Medulla oblongata (tissue), 1 donor: ENCODE measurements around the gene SELENOI.

ENCODE experiments used
- DNase-seq: peaks from one replicate; pipeline ENCODE4 v3.0.0-alpha.2; 2015; ENCODE audit errors: extremely low spot score

The SELENOI gene

DNA sequence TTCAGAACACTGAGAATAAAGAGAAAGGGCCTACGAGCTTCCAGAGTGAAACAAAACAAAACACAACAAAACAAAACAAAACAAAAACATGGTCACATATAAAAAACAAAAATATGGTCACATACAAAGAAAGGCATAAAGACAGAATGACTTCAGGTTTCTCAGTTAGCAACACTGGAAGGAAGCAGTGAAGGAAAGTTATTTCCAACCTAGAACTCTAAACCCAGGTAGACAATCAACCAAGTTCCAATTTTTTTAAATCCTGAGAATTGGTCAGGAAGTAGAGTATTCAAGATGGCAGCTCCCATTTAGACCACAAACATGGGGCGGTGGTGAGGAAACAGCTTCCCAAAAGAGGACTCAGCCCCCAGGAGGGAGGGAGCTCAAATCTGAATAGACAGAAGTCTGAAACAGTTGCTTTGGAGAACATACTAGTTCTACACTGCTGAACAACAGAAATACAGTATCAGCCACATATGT is 64.9 kb downstream of the SELENOI start:
- DNase-seq = no peak

DNA sequence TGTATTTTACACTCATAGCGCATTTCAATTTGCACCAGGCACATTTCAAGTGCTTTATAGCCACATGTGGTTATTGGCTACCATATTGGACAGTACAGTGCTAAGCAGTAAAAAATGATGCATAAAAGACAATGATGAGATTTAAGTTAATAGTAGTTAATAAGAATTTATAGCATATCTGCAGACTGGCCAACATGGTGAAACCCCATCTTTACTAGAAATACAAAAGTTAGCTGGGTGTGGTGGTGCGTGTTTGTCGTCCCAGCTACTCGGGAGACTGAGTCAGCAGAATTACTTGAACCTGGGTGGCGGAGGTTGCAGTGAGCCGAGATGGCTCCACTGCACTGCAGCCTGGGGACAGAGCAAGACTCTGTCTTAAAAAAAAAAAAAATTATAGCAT is 65.5 kb downstream of the SELENOI start:
- no peak for DNase-seq

DNA sequence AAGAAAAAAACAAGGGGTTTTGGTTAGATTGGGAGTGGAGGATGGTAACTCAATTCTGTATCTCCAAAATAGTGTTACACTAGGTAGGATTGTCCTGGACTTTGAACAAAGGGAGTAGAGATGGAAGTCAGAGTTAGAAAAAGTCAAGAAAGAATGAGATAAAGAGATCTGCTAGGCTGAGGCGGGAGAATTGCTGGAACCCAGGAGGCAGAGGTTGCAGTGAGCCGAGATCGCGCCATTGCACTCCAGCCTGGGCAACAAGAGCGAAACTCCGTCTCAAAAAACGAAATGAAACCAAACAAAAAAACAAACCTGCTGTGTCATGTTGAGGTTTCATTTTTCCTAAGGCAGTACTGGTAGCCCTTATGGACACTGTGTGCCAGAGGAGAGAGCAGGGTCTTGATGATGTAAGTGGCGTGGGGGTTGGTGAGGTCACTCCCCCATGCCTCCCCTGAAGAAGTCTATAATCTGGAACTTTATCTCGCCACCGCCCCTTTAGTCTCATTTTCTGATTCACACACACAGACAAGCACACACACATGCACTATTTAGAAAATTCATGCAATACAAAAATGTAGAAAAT is 66.2 kb downstream of the SELENOI start:
- DNase-seq = no peak

DNA sequence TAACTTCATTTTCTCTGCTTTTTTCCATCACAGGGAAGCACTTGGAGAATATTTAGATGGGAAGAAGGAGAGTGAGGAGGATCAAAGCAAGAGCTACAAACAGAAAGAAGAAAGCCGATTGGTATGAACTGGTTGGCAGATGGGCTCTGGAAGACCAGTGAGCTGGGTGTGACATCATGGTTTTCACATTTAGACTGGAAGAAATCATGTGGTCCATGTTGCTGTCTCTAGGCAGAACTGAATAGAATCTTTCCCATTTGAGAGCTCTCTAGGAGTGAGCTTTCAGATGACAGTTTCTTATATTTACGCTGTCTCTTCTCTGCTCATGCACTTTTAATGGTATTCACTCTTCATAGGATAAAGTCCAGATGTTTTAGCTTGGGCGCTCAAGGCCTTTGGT is 68.4 kb downstream of the SELENOI start:
- peak; percentile 18 for DNase-seq

DNA sequence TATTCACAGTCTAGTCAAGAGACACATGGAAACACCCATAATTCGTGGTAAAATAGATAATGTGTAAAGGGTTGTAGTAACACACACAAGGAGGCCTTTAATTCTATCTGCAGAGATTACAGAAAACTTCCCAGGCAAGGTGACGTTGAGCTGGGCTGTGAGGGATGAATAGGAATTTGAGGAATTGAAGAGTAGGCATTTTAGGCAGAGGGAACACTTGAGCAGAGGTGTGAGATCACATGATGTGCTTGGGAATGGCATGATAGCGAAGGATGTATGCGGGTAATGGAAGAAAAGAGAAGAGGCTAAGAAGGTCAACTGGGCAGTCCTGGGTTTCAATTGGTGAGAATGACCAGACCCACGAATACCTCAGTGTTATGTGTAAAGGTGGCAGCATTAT is 76.0 kb downstream of the SELENOI start:
- no peak for DNase-seq

DNA sequence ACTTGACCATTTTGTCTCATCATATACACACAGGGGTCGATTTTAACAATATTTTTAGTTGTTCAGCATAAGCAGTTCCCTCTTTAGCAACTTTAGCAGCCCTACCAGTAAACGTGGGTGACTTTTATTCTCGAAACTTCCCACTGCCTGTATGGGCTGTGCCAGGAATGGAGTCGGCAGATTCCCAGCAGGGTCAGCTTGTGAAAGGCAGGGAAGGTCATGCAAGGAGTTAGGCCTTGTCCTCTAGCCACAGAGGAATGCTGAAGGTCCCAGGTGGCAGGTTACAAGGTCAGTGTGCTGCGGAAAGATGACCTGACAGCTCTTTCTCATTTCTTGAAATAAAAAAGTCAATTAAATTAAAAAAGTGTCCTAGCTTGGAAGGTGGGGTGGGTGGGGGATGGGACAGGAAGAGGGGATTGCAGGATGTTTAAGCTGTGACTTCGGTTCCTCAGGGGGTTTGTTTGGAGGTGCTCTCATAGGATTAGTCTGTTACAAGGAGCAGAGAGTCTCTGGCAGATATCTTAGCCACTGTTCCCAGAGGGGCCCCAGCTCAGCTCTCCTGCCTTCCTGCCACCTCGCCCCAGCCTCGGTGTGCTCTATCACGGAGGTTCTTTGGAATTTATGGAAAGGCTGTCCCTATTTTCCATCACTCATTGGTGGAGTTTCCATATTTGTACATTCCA is 77.1 kb downstream of the SELENOI start:
- DNase-seq = no peak

DNA sequence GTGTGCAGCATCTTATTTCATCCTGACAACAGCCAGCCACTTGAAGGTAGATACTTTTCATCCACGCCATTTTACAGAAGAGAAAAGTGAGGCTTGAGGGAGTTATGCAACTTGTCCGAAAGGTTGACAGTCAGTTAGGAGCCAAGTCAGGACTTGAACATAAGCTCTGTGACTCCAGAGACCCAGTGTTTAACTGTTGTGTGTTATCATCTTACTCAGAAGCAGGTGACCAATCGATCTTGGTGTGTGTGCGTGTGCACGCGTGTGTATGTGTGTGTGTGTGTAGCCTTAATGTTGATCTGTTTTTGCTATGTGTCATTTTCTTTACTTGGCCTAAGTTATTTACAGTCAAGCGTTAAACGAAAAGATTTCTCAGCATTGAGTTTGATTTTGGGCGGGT is 77.8 kb downstream of the SELENOI start:
- DNase-seq = no peak

DNA sequence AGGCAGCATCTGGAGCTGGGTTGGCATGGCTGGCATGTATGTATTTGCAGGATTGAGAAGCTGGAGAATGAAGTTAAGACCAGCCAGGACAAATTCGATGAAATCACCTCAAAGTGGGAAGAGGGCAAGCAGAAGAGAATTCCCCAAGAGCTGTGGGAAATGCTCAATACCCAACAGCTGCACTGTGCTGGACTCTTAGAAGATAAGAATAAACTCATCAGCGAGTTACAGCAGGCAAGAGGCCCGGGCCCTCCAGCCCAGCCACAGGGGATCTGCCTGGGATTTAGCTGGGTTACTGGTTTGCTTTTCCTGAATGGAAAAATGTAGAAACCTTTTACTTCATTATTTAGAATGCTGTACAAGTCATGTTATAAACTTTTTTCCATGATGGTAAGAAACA is 78.3 kb downstream of the SELENOI start:
- no peak for DNase-seq

DNA sequence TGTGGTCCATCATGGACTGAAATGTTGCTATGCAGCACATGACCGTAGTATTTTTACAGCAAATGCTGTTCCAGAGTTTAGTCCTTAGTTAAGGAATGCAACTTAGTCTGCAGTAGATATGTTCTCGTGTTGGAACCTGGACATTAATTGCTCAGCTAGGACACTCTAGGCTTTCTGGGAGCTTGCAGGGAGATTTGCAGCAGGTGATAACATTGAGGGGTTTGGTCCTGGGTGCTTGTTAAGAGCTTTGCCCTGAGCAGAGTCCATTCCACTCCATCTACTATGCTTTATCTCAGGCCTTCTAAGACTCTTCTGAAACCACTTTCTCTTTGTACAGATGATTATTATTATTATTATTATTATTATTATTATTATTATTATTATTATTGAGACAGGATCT is 82.9 kb downstream of the SELENOI start:
- no peak for DNase-seq

DNA sequence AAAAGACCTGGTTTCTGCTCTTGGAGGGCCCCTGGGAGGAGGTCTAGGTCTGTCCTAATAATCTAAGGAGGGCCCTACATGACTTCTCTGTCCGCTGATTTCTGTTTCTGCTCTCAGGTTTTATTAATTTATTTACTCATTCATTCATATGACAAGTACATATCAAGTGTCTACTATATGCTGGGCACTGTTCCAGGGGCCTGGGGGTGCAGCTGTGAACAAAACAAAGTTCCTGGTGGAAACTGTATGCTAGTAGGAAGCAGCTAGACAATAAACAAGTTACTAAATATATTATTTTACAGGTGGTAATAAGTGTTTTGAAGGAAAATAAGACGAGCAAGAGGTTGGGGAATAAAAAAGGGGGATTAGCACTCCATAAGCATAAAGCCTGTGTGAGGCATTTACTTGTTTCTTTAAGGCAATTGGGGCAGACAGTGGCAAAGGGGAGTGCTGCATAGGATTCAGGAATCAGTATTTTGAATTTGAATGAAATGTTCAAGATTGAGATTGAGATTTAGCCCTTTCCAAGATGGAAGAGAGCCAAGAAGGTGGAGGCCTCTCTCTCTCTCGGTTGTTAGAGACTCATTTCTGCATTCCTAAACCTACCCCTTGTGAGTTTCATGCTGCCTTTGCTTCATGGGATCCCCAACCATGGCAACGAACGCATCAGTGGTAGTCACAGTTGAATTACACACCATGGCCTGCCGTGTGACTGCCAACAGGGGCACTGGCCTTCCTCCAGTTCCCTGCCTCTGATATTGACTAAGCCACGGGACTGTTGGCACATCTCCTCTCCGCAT is 84.0 kb downstream of the SELENOI start:
- DNase-seq = peak; percentile 11

DNA sequence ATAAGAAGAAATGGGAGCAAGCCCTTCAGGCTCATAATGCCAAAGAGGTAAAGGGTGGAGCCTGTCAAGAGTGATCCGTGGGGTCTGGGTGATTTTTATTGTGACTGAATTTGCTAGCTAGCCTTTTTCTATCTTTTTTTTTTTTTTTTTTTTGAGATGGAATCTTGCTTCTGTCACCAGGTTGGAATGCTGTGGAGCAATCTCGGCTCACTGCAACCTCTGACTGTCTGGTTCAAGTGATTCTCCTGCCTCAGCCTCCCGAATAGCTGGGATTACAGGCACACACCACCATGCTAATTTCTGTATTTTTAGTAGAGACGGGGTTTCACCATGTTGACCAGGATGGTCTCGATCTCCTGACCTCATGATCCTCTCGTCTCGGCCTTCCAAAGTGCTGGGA is 84.9 kb downstream of the SELENOI start:
- no peak for DNase-seq

DNA sequence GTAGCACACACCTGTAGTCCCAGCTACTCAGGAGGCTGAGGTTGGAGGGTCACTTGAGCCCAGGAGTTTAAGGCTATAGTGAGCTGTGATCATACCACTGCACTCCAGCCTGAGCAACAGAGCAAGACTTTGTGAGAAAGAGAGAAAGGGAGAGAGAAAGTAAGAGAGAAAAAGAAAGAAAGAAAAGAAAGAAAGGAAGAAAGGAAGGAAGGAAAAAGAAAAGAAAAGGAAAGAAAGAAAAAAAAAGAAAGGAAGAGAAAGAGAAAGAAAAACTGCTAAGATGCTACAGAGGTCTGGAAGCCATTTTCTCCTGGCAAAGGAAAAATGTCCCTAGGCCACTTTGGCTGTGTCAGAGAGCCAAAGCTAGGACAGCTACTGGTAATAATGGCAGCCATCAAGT is 86.4 kb downstream of the SELENOI start:
- no peak for DNase-seq

DNA sequence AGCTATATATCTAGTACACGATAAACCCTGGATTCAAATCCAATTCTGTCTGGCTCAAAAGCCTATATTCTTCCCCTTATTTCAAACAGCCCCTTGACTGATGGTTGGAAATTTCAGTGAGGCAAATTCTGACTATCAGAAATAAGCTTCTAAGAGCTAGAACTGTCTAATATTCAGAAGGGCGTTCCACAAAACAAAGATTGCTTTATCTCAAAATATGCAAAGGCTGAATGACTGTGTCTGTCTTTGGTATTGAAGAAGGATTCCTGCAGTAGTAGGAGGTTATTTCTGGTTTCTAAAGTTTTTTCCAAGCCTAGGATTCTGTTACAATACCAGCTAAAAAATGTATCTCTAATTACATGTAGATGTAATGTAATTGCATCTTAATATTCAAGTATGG is 86.9 kb downstream of the SELENOI start:
- DNase-seq = no peak

DNA sequence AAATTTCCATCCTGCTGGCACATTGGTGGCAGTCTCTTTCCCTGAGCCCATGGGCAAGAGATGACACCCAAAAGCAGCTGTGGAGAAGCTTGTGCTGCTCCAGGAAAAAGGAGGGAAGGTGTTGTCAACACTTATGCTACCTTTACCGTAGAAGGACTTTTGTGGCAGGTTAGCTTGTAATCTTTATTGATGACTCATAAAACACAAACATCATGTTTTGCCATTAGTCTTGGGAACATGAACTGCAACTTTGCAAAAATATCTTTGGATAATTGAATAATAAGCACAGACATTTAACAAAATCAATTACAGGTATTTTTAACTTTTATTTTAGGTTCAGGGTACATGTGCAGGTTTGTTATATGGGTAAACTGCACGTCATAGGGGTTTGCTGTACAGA is 89.2 kb downstream of the SELENOI start:
- DNase-seq = no peak

DNA sequence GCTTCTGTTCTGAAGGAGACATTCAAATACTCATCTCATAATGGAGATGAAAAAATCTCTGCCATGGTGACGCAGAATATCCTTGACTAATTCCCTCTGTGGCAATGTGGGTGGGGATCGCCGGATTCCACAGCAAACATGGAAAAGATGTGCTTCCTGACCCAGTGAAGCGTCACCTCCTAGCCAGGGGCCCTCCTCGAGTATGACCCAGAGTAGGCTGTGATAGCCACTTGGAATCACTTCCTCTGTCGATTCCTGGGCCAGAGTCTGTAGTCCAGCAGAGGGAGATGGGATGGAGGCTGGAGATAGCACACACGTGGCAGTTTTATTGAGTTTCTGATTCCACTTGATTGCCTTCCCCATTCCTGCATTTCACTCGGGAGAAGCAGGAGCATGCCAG is 92.6 kb downstream of the SELENOI start:
- DNase-seq = no peak

DNA sequence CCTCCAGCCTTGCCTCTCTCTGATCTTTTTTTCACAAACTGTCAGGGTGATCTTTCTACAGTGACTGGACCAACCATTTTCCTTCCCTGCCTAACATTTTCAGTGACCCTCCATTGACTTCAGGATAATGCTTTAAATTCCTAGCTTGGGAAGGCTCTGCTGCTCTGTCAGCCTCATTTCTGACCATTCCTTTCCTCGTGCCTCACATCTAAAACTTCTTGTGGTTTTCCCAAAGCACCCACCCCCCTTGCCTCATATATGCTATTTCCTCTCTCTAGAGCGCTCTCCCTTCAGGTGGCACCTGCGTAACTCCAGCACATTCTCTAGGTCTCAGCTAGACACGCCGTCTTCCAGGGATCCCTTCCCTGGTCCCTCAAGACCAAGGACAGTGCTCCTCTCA is 93.0 kb downstream of the SELENOI start:
- no peak for DNase-seq

DNA sequence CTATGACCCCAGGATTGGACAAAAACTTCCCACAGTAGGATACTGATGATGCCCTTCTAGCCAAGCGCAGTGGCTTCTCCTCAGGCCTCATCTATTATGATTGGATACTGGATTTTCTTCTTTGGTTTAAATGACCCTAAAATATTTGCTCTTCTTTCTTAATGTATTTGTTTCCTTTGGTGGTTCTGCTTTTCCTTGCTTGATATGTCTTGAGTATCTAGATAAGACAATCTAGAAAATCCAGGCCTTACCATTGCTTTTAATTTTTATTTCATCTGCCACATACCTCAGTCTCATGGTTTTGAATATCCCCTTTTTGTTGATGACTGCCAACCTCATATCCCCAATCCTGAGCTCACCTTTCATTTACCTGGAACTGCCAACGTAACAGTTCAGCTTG is 96.4 kb downstream of the SELENOI start:
- DNase-seq = no peak

DNA sequence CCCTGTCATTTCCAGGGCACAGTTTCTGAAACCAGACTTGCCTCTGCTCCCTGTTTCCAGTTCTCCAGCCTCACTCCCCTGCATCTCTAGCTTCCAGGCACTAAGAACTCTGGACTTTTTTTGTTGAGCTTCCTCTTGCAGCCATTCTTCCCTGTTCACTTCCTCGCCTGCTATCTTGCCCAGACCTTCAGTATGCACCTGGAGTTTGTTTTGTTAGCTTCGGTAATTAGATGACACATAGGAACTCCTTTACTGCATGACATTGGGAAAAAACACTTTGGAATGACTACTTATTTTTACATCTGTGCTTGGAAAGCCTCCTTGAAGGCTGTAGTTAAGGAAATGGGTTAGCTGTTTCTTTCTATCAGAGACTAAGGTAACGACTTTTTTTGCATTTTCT is 96.8 kb downstream of the SELENOI start:
- no peak for DNase-seq

DNA sequence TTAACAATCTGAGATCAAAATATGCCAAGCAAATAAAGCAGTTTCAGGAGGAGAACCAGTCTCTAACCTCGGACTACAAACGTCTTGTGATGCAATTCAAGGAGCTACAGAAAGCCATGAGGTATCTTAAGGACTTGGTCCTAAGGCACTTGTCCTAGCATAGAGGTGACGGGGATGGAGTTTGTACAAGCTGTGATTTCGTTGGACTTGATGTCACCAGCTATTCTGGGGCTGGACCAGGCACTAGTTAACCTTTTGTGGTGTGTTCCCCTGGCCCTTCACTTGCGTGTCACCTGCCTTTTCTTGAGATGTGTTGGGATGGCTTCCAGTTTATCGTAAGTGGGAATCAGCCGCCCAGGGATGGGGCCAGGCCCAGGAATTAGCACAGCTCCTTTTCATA is 98.3 kb downstream of the SELENOI start:
- no peak for DNase-seq
